ENCODE data around the gene CDK5RAP1.

CDK5RAP1 gene

DNA sequence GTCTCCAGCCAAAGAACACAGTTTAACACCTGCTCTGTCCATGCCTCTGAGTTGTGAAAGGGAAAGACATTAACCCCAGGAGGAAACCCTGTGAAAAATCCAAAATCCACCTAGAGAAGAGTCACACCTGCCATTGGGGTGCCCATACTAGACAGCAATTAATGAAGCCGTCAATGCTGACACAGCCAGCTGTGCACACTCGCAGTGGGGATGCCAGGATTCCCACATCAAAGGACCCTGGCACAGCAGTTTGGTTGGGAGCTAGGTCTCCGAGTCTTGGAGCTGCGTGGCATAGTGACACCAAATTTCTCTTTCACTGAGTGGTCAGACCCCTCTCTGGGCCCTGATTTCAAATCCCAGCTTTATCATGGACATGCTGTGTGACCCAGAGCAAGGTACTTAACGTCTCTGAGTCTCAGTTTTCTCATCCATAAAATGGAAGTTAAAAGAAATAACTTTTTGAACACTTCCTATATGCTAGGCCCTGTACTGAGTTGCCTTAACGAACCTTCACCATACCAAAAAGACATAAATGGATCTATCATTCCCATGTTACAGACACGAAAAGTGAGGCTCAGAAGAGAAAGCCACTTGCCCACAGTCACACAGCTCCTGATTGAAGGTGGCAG, 87.5 kb downstream of the CDK5RAP1 start:
- no peaks in the 10 kb centered on the region for H3K36me3 Mint-ChIP-seq (ENCODE audit: low read depth)
- no peak overlapping the region for H3K4me3 Mint-ChIP-seq
- H3K27me3 Mint-ChIP-seq: no peaks in the 10 kb centered on the region
- H3K27ac Mint-ChIP-seq: no peak overlapping the region
- no peaks in the 10 kb centered on the region for H3K9me3 Mint-ChIP-seq
- no peaks in the 10 kb centered on the region for H3K4me1 Mint-ChIP-seq (ENCODE audit: low read depth)

GRCh38 chr20:33312583-33312982, 88.7 kb downstream of the CDK5RAP1 start:
- Mint-ChIP-seq H3K27ac (no peak overlapping the region), H3K9me3 (no peaks in the 10 kb centered on the region), H3K4me1 (ENCODE audit: low read depth) (no peaks in the 10 kb centered on the region), H3K4me3 (no peak overlapping the region), H3K36me3 (ENCODE audit: low read depth) (no peaks in the 10 kb centered on the region), H3K27me3 (no peaks in the 10 kb centered on the region)

GRCh38 chr20:33311996-33312395, 89.3 kb downstream of the CDK5RAP1 start:
- H3K36me3 Mint-ChIP-seq (ENCODE audit: low read depth): no peaks in the 10 kb centered on the region
- H3K4me3 Mint-ChIP-seq: no peak overlapping the region
- no peaks in the 10 kb centered on the region for H3K4me1 Mint-ChIP-seq (ENCODE audit: low read depth)
- no peaks in the 10 kb centered on the region for H3K9me3 Mint-ChIP-seq
- no peaks in the 10 kb centered on the region for H3K27me3 Mint-ChIP-seq
- no peak overlapping the region for H3K27ac Mint-ChIP-seq

DNA sequence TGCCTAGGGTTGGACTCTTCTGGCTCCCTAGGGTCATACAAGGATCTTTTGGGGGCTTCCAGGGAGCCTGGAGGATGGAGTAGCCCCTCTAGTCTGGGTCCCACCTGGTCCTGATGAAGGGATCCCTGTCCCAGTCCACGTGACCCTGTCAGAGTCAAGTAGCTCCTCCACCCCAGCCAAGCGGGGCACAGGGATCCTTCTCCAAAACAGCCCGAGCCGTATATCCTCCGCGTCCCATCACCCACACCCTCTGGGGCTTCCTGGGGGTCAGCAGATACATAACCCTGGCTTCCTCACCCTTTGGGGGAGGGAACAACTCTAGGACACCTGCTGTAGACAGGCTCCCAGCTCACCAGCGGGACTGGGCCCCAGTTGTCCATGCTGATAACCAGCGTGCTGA, 90.3 kb downstream of the CDK5RAP1 start:
- H3K27ac Mint-ChIP-seq: no peak overlapping the region
- H3K36me3 Mint-ChIP-seq (ENCODE audit: low read depth): no peaks in the 10 kb centered on the region
- no peak overlapping the region for H3K4me3 Mint-ChIP-seq
- H3K9me3 Mint-ChIP-seq: no peaks in the 10 kb centered on the region
- no peaks in the 10 kb centered on the region for H3K4me1 Mint-ChIP-seq (ENCODE audit: low read depth)
- no peaks in the 10 kb centered on the region for H3K27me3 Mint-ChIP-seq

DNA sequence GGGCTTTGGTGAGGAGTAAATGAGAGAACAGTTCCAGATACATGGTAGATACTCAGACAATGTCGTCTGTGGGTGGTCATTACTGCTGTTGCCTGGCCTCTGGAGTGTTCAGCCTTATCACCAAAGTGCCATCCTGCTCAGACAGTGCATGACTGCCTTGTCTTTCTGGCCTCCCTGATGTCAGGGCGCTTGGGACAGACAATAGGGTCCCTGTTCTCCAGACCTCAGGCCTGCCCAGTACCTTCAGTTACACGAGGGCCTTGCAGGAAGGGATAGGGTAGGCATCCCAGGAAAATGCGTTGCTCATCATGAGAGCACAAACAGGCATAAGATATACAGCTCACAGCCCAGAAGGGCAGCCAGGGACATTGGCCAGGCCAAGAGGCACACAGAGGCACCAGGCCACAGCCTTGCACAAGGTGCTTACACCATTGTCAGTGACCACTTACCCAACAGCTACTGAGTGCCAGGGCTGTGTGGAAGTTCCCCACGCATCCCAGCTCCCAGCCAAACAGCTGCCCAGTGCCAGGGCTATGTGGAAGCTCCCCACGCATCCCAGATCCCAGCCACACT, 90.9 kb downstream of the CDK5RAP1 start:
- Mint-ChIP-seq H3K4me1 (ENCODE audit: low read depth) (no peaks in the 10 kb centered on the region), H3K27me3 (no peaks in the 10 kb centered on the region), H3K9me3 (no peaks in the 10 kb centered on the region), H3K27ac (no peak overlapping the region), H3K4me3 (no peak overlapping the region), H3K36me3 (ENCODE audit: low read depth) (no peaks in the 10 kb centered on the region)

DNA sequence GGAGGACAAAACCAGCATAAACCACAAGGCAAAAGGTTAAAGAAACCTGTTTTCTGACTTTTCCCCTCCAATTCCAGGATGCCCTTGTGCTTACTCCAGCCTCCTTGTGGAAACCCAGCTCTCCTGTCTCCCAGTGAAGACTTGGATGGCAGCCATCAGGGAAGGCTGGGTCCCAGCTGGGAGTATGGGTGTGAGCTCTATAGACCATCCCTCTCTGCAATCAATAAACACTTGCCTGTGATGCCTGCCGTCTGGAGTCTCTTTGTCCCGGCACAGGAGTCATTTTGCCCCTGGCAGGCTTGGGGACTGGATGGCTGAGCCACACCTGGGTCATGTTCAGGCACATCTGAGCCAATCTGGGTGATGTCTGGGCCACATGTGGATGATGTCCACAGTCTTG, 91.7 kb downstream of the CDK5RAP1 start:
- Mint-ChIP-seq H3K27me3 (no peaks in the 10 kb centered on the region), H3K9me3 (no peaks in the 10 kb centered on the region), H3K27ac (no peak overlapping the region), H3K4me1 (ENCODE audit: low read depth) (no peaks in the 10 kb centered on the region), H3K4me3 (no peak overlapping the region), H3K36me3 (ENCODE audit: low read depth) (no peaks in the 10 kb centered on the region)

Data from stimulated activated naive CD8-positive, alpha-beta T cell treated with anti-CD3 and anti-CD28 coated beads, Interleukin-15, Interleukin-2, amounts not matched to agents 100 ng/mL and 50 ng/mL, for 24 hours (primary cell).